Measurements from ENCODE around the gene BBIP1.

BBIP1 gene

GRCh38 chr10:110887560-110887959 lies 31.4 kb downstream of the BBIP1 start:
- H3K4me1 Mint-ChIP-seq (ENCODE audit: low read depth): no peaks in the 10 kb centered on the region
- H3K9me3 Mint-ChIP-seq: no peaks in the 10 kb centered on the region
- intact Hi-C loops (cut with micrococcal nuclease): no loop called here
- no peaks in the 10 kb centered on the region for H3K27me3 Mint-ChIP-seq
- H3K36me3 Mint-ChIP-seq (ENCODE audit: low read depth): peaks cover 83% of the 10 kb centered on the region
- no peak overlapping the region for H3K4me3 Mint-ChIP-seq
- H3K27ac Mint-ChIP-seq: no peak overlapping the region

GRCh38 chr10:110885932-110886674 lies 32.9 kb downstream of the BBIP1 start:
- H3K27ac Mint-ChIP-seq: no peak overlapping the region
- intact Hi-C loops (cut with micrococcal nuclease): no loop called here
- no peak overlapping the region for H3K4me3 Mint-ChIP-seq
- H3K9me3 Mint-ChIP-seq: no peaks in the 10 kb centered on the region
- H3K36me3 Mint-ChIP-seq (ENCODE audit: low read depth): peaks cover 83% of the 10 kb centered on the region
- no peaks in the 10 kb centered on the region for H3K4me1 Mint-ChIP-seq (ENCODE audit: low read depth)
- H3K27me3 Mint-ChIP-seq: no peaks in the 10 kb centered on the region

- Mint-ChIP-seq H3K9me3 (no peaks in the 10 kb centered on the region), H3K27ac (no peak overlapping the region), H3K4me1 (ENCODE audit: low read depth) (no peaks in the 10 kb centered on the region), H3K4me3 (no peak overlapping the region), H3K36me3 (ENCODE audit: low read depth) (peaks cover 84% of the 10 kb centered on the region), H3K27me3 (no peaks in the 10 kb centered on the region)
- intact Hi-C loops (cut with micrococcal nuclease): no loop called here
These were observed 35.1 kb downstream of the BBIP1 start for GRCh38 chr10:110883924-110884323.

- H3K27me3 Mint-ChIP-seq: no peaks in the 10 kb centered on the region
- H3K36me3 Mint-ChIP-seq (ENCODE audit: low read depth): peaks cover 79% of the 10 kb centered on the region
- H3K4me1 Mint-ChIP-seq (ENCODE audit: low read depth): no peaks in the 10 kb centered on the region
- H3K27ac Mint-ChIP-seq: no peak overlapping the region
- no peaks in the 10 kb centered on the region for H3K9me3 Mint-ChIP-seq
- intact Hi-C loops (cut with micrococcal nuclease): no loop called here
- no peak overlapping the region for H3K4me3 Mint-ChIP-seq
These were observed 37.1 kb downstream of the BBIP1 start for GRCh38 chr10:110881905-110882304.

- Mint-ChIP-seq H3K36me3 (ENCODE audit: low read depth) (peaks cover 77% of the 10 kb centered on the region), H3K4me1 (ENCODE audit: low read depth) (no peaks in the 10 kb centered on the region), H3K9me3 (no peaks in the 10 kb centered on the region), H3K4me3 (no peak overlapping the region), H3K27ac (no peak overlapping the region), H3K27me3 (no peaks in the 10 kb centered on the region)
- intact Hi-C loops (cut with micrococcal nuclease): no loop called here
These were observed 37.7 kb downstream of the BBIP1 start for GRCh38 chr10:110881247-110881646.

DNA sequence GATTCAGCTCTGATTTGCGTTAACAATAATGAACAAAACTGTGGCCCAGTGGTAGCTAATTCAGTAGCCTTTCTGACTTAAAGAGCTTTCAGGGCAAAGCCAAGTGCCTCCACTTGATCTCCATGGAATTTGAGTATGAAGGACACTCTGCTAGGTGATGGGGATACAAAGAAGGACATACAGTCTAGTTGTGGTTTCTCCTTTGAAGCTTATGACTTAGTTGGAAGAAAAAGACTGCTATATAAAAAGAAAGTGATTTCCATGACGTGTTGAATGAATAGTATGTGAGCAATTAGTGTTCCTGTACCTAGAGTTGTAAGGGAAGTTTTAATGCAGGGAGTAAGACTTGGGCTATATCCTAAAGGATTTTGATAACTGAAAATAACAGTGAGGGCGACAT lies 39.0 kb downstream of the BBIP1 start:
- intact Hi-C loops (cut with micrococcal nuclease): no loop called here
- Mint-ChIP-seq H3K27me3 (no peaks in the 10 kb centered on the region), H3K4me3 (no peak overlapping the region), H3K4me1 (ENCODE audit: low read depth) (no peaks in the 10 kb centered on the region), H3K9me3 (no peaks in the 10 kb centered on the region), H3K36me3 (ENCODE audit: low read depth) (peaks cover 73% of the 10 kb centered on the region), H3K27ac (no peak overlapping the region)

DNA sequence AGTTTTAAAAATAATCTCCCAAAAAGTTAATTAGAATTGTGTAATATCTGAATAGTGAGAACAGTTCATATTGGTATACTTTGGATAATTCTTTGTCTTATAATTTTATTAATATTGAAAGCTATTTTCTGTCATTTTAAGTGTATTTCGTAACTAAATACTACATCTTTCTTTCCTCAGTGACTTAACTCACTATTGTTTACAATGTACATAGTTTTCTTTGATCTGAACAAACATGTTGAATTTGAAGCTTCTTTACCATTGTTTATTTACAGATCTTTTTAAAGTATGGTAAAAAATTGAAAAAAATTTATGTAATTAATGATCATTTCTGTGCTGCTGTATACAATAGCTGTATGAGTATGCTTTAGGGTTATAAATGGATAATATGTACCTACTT lies 42.2 kb downstream of the BBIP1 start:
- intact Hi-C loops (cut with micrococcal nuclease): no loop called here
- Mint-ChIP-seq H3K27ac (no peak overlapping the region), H3K4me1 (ENCODE audit: low read depth) (no peaks in the 10 kb centered on the region), H3K27me3 (no peaks in the 10 kb centered on the region), H3K9me3 (no peaks in the 10 kb centered on the region), H3K36me3 (ENCODE audit: low read depth) (peaks cover 47% of the 10 kb centered on the region), H3K4me3 (no peak overlapping the region)

DNA sequence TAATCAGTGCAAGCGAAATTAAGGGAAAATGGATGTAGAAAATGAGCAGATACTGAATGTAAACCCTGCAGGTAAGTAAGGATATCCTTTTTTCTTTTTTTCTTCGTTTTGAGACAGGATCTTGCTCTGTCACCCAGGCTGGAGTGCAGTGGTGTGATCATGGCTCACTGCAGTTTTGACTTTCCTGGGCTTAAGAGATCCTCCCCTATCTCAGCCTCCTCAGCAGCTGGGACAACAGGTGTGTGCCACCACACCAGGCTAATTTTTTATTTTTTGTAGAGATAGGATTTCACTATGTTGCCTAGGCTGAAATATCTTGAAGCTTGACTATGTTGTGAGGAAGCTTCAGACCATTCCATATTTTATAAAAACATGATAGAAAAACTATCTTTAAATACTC lies 43.0 kb downstream of the BBIP1 start:
- Mint-ChIP-seq H3K9me3 (no peaks in the 10 kb centered on the region), H3K4me3 (no peak overlapping the region), H3K27me3 (no peaks in the 10 kb centered on the region), H3K36me3 (ENCODE audit: low read depth) (peaks cover 46% of the 10 kb centered on the region), H3K4me1 (ENCODE audit: low read depth) (peaks cover 7% of the 10 kb centered on the region), H3K27ac (no peak overlapping the region)
- intact Hi-C loops (cut with micrococcal nuclease): no loop called here

DNA sequence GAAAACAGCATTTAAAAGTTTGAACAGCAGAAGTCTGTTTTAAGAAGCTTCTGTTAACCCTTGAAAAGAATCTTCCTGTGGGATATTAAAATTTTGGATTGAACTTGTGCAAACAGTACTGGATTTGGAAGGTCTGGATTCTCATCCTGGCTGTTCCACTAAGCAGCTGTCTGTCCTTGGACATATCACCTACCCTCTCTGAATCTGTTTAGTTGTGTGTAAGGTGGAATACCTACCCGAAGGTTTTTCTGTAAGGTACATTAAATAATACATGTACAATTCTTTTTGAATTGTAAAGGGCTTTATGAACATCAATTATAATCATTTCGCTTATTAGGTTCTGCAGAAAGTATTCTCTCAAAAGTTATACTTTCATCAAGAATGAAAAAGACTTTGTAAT lies 45.0 kb downstream of the BBIP1 start:
- Mint-ChIP-seq H3K27me3 (no peaks in the 10 kb centered on the region), H3K4me3 (peak overlapping the region; percentile 20), H3K9me3 (no peaks in the 10 kb centered on the region), H3K36me3 (ENCODE audit: low read depth) (peaks cover 35% of the 10 kb centered on the region), H3K4me1 (ENCODE audit: low read depth) (peaks cover 27% of the 10 kb centered on the region), H3K27ac (no peak overlapping the region)
- intact Hi-C loops (cut with micrococcal nuclease): loop anchor here (5.0 kb wide), 2 partner anchors 37 to 72 kb away; no protein-coding TSS in a partner anchor

DNA sequence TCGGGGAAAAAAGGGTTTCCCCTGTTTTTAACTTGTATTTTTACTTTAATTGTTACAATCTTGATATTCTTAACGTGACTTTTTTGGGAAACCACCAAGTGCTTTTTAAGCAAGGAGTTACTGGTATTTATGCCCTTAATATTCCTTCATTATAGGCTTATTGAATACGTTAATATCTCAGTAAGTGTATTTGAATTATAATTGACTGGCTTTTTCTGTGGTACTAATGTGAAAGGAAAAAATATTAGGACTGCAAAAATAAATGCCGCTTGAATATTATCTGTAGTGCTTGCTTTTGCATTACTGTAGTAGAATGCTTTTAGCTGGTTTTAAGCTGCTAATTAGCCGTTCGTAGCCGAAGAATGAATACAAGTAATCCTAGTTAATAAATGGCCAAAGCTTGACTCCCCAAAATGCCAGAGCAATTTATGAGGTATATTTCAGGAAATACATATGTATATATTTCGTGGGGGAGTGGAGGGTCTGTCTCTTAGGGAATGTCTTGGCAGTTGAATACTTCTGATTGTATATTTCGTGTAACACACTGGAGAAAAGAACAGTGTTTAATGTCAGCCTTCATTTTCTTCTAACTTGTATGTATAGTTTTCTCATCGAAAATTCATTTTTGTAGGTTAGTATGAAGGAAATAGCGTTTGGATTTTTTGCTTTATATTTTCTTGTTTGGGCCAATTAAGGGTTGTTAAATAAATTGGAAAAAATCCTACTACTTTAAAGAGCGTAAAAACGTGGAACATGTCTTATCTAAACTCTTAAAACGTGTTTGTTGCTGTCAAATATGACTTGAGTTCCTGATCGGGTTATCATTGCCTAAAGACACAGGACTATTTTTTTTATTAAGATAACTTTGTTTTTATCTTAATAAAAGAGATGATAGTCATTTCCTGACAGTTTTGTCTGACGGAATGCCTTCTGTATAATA lies 45.7 kb downstream of the BBIP1 start:
- peaks cover 28% of the 10 kb centered on the region for H3K36me3 Mint-ChIP-seq (ENCODE audit: low read depth)
- H3K4me3 Mint-ChIP-seq: peak overlapping the region; percentile 86
- H3K4me1 Mint-ChIP-seq (ENCODE audit: low read depth): peaks cover 27% of the 10 kb centered on the region
- H3K27me3 Mint-ChIP-seq: no peaks in the 10 kb centered on the region
- peak overlapping the region; percentile 99 for H3K27ac Mint-ChIP-seq
- no peaks in the 10 kb centered on the region for H3K9me3 Mint-ChIP-seq
- intact Hi-C loops (cut with micrococcal nuclease): loop anchor here (1.0 to 5.0 kb wide), 3 partner anchors 9 to 71 kb away; no protein-coding TSS in a partner anchor

GRCh38 chr10:110872145-110872983 lies 46.6 kb downstream of the BBIP1 start:
- H3K4me1 Mint-ChIP-seq (ENCODE audit: low read depth): peaks cover 34% of the 10 kb centered on the region
- H3K36me3 Mint-ChIP-seq (ENCODE audit: low read depth): peaks cover 22% of the 10 kb centered on the region
- H3K9me3 Mint-ChIP-seq: no peaks in the 10 kb centered on the region
- intact Hi-C loops (cut with micrococcal nuclease): loop anchor here (1.0 to 5.0 kb wide), 3 partner anchors 8 to 70 kb away; no protein-coding TSS in a partner anchor
- peak overlapping the region; percentile 99 for H3K27ac Mint-ChIP-seq
- peak overlapping the region; percentile 86 for H3K4me3 Mint-ChIP-seq
- H3K27me3 Mint-ChIP-seq: no peaks in the 10 kb centered on the region

DNA sequence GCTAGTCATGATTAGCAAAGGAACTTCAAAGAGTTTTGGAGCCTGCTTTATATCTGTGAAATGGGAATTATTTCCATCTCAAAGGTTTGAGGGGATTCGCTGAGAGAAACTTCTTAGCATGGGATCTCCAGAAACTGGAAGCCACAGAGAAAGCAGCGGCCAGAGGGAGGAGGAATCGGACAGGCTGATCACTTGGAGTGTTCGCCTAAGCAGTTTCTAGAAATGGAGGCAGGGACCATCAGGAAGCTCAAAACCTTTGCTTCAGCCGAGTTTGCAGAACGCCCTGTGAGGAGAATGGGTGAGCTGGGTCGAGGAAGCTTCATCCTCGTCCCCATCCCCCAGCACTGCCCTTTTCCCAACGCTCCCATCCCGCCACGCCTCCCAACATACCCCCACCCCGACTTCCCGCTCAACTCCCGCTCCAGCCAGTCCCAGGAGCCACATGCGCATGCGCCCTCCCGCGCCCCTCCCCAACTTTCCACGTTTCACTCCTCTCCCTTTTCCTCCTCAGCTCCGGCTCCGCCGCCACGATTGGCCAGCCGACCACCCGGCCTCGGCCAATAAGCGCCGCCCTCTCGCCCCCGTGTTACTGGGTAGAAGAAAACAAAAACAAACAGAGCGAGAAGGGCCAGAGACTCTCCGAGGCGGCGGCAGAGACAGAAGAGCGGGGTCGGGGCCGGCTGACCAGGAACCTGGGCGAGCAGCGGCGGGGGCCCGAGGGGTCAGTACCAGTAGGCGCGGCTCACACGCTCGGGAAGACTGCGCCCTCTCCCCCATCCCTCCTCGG lies 47.5 kb downstream of the BBIP1 start, which contains the start of gene PDCD4:
Gene PDCD4, plus strand, starts transcription at position 631 of the 787 bp plus-strand sequence. CDS start 4,100 bp downstream, outside the sequence.
- Mint-ChIP-seq H3K9me3 (no peaks in the 10 kb centered on the region), H3K27ac (peak within 1 kb of the TSS; percentile 99), H3K27me3 (no peaks in the 10 kb centered on the region), H3K4me1 (ENCODE audit: low read depth) (peaks cover 41% of the 10 kb centered on the region), H3K4me3 (peak within 1 kb of the TSS; percentile 86), H3K36me3 (ENCODE audit: low read depth) (peaks cover 22% of the 10 kb centered on the region)
- intact Hi-C loops (cut with micrococcal nuclease): loop anchor here (1.0 to 5.0 kb wide), 3 partner anchors 7 to 69 kb away; no protein-coding TSS in a partner anchor
